HCT116 (cell line): ENCODE results near the gene NCKAP5. TPM values are rescaled to one million over a fixed set of nuclear protein-coding genes. Genes with fewer than 3 reads are reported as not detected.

Experiments
- ATAC-seq: fragments of 200-7000 bp; cut with Tn5 transposase; 2 replicates; pipeline ENCODE4 v1.9.1; 2020; ENCODE audit warnings: mild to moderate bottlenecking, moderate library complexity
- BruUV-seq: library from RNA; stranded (reverse); fragments of 400-500 nt; replicated peaks from 2 replicates; lab custom pipeline; 2021; lab: Mats Ljungman, UMichigan
- CTCF ChIA-PET: fragments of 300-600 bp; sonication (Branson Sonifier 250); formaldehyde crosslinking; loops from one replicate; lab custom pipeline; 2021; ENCODE audit warnings: antibody characterized with exemption; lab: Charles Lee
- POLR2A ChIA-PET: fragments of 300-600, 350-600 bp; sonication (Branson Sonifier 250); formaldehyde crosslinking; loops from one replicate; lab custom pipeline; 2021; ENCODE audit warnings: antibody characterized with exemption; lab: Charles Lee
- RAD21 ChIA-PET, 2 experiments: fragments of 300-600 bp; sonication (Branson Sonifier 250); formaldehyde crosslinking; loops; one replicate each; lab custom pipeline; 2023; ENCODE audit warnings: low total read pairs in 2 of 2; ENCODE audit not compliant: uncharacterized antibody in 2 of 2, unreplicated experiment in 2 of 2, low non-redundant PET in 1 of 2; lab: Charles Lee
- DNase-seq: peaks from one replicate; pipeline ENCODE4 v3.0.0-alpha.2; 2010; ENCODE audit warnings: low read depth, low spot score
- H2AFZ ChIP-seq: fragments of 200-600 bp; shearing (Covaris generic), sonication (generic); 2 replicates; pipeline ENCODE4 v1.6.1; 2017; ENCODE audit warnings: low read depth, mixed run types, mixed read lengths, antibody characterized with exemption, low read length; ENCODE audit not compliant: poor library complexity, severe bottlenecking
- H3K27ac ChIP-seq: 2 replicates; pipeline ENCODE4 v1.5.1; 2012; ENCODE audit warnings: low read depth, low read length
- H3K27me3 ChIP-seq: fragments of 200-600 bp; sonication (generic); 2 replicates; pipeline ENCODE4 v1.6.1; 2016; ENCODE audit warnings: mixed run types, low read length, mixed read lengths; ENCODE audit not compliant: insufficient read depth
- H3K36me3 ChIP-seq, 2 experiments: fragments of 200-500 bp in 1 of 2; fragments of 200-600 bp in 1 of 2; sonication (Bioruptor generic) in 1 of 2; sonication (generic) in 1 of 2; 2 replicates each; pipeline versions ENCODE4 v1.5.1 to v1.6.1; 2014 to 2016; ENCODE audit warnings: low read length in 2 of 2, inconsistent platforms in 1 of 2, mixed read lengths in 1 of 2, mixed run types in 1 of 2; ENCODE audit not compliant: insufficient read depth in 2 of 2, control insufficient read depth in 1 of 2
- H3K4me1 ChIP-seq, 2 experiments: fragments of 200-600 bp in 1 of 2; sonication (generic) in 1 of 2; 2 replicates each; pipeline versions ENCODE4 v1.5.1 to v1.6.1; 2012 to 2017; ENCODE audit warnings: low read length in 2 of 2, inconsistent platforms in 1 of 2, mild to moderate bottlenecking in 1 of 2, mixed read lengths in 1 of 2, mixed run types in 1 of 2, moderate library complexity in 1 of 2; ENCODE audit not compliant: insufficient read depth in 2 of 2, control insufficient read depth in 1 of 2
- H3K4me2 ChIP-seq: fragments of 200-600 bp; sonication (generic); 2 replicates; pipeline ENCODE4 v1.6.1; 2017; ENCODE audit warnings: mixed run types, low read length, mixed read lengths
- H3K4me3 ChIP-seq, 2 experiments: fragments of 200-600 bp in 1 of 2; sonication (generic) in 1 of 2; replicated peaks in 1 of 2; 2 replicates each; pipeline ENCODE4 v1.5.1; 2011 to 2016; ENCODE audit warnings: low read length in 2 of 2, control low read depth in 1 of 2, low read depth in 1 of 2, mild to moderate bottlenecking in 1 of 2, mixed read lengths in 1 of 2, mixed run types in 1 of 2
- H3K79me2 ChIP-seq: fragments of 200-600 bp; sonication (generic); 2 replicates; pipeline ENCODE4 v1.6.1; 2017; ENCODE audit warnings: mild to moderate bottlenecking, mixed run types, low read length, moderate library complexity, mixed read lengths; ENCODE audit not compliant: insufficient read depth
- H3K9ac ChIP-seq: fragments of 200-600 bp; sonication (generic); 2 replicates; pipeline ENCODE4 v1.6.1; 2016; ENCODE audit warnings: low read length, mixed read lengths
- H3K9me2 ChIP-seq: fragments of 200-600 bp; sonication (generic), shearing (Covaris generic); 2 replicates; pipeline ENCODE4 v1.6.1; 2017; ENCODE audit warnings: mixed run types, mild to moderate bottlenecking, moderate library complexity; ENCODE audit not compliant: insufficient read depth
- H3K9me3 ChIP-seq, 2 experiments: fragments of 200-500 bp in 1 of 2; fragments of 200-600 bp in 1 of 2; sonication (Bioruptor generic) in 1 of 2; sonication (generic) in 1 of 2; 2 replicates each; pipeline ENCODE4 v1.6.1; 2014 to 2017; ENCODE audit warnings: low read length in 2 of 2, mixed read lengths in 2 of 2, inconsistent platforms in 1 of 2, low read depth in 1 of 2, mild to moderate bottlenecking in 1 of 2, mixed run types in 1 of 2, moderate library complexity in 1 of 2; ENCODE audit not compliant: control insufficient read depth in 1 of 2, insufficient read depth in 1 of 2
- H4K20me1 ChIP-seq: fragments of 200-600 bp; sonication (generic), shearing (Covaris generic); 2 replicates; pipeline ENCODE4 v1.6.1; 2017; ENCODE audit warnings: mixed run types, mild to moderate bottlenecking, moderate library complexity; ENCODE audit not compliant: insufficient read depth
- CBX3 ChIP-seq: IDR thresholded peaks from 2 replicates; pipeline ENCODE4 v1.6.1; 2012; ENCODE audit warnings: low read depth
- ELF1 ChIP-seq: IDR thresholded peaks from 2 replicates; pipeline ENCODE4 v1.6.1; 2012; ENCODE audit warnings: low read depth, borderline replicate concordance
- POLR2A ChIP-seq: IDR thresholded peaks from 2 replicates; pipeline ENCODE4 v1.7.0; 2011; ENCODE audit warnings: borderline replicate concordance; ENCODE audit not compliant: insufficient read depth, insufficient read length; ENCODE audit errors: extremely low read depth
- RAD21 ChIP-seq: IDR thresholded peaks from 2 replicates; pipeline ENCODE4 v1.6.1; 2012; ENCODE audit warnings: low read depth, mild to moderate bottlenecking
- ZBTB33 ChIP-seq: IDR thresholded peaks from 2 replicates; pipeline ENCODE4 v1.6.1; 2011; ENCODE audit warnings: mild to moderate bottlenecking, low read length, moderate library complexity; ENCODE audit not compliant: insufficient replicate concordance; ENCODE audit errors: extremely low read depth
- ZFX ChIP-seq: fragments of 450-650 bp; IDR thresholded peaks from 2 replicates; pipeline ENCODE4 v1.6.1; 2017
- intact Hi-C: fragments of 100-400 bp; cut with micrococcal nuclease; formaldehyde crosslinking; loops from 2 replicates; pipeline ENCODE4 v1.10.0; 2022
- total RNA-seq: library from RNA; stranded (reverse); gene quantifications from one replicate; pipeline ENCODE4 v1.2.1, GENCODE V29; 2021; ENCODE audit not compliant: unreplicated experiment
- TF ChIP-seq, protein P1 (sequence below): IDR thresholded peaks from 2 replicates; pipeline ENCODE4 v1.6.1; 2012
- TF ChIP-seq, protein P2 (sequence below), 3 experiments: fragments of 200-600 bp in 1 of 3; sonication (generic) in 1 of 3; IDR thresholded peaks in 2 of 3; conservative IDR thresholded peaks in 1 of 3; 2 replicates each; pipeline ENCODE4 v1.5.1; 2012 to 2017; ENCODE audit warnings: low read depth in 2 of 3, low read length in 2 of 3, antibody characterized with exemption in 1 of 3, borderline replicate concordance in 1 of 3, control low read depth in 1 of 3, mild to moderate bottlenecking in 1 of 3, mixed read lengths in 1 of 3, mixed run types in 1 of 3, moderate library complexity in 1 of 3; ENCODE audit not compliant: insufficient read depth in 1 of 3

The NCKAP5 gene
- total RNA-seq, 1 experiment from 2014 or later = 0.30 TPM

DNA sequence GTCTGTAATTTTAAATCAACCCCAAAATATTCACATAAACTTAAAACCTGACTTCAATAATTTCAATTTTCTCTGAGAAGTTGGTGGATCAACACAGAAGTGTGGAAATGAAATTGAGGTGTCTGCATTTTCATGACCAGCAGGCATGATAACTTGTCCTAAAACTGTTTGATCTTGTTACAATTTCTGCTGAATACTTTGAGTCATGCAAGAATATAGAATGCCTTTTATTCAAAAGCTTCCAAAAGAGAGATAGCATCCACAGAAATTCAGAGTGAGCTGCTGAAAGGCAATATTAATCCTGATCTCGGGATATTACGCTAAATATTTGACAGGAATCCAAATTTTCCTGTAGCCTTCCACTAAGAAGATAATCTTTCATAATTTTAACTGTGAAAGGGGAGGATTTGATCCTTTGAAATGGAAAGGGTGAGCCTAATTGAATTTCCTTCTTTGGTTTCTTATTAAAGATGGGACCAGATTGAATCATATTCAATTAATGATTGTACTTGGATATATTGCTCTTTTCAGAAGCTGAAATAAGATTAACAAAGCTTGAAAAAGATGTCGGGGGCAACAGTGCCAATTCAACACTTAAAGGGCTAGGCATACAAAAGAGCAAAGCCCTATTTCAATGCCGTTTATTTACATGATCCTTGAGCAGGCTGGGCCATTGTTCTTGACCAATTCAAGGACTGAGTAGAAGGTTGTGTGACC is 129.3 kb downstream of the NCKAP5 start:
- Histone ChIP-seq H3K9me2 (no peaks in the 10 kb centered on the region), H3K9me3 (no peaks in the 10 kb centered on the region), H3K9ac (no peak overlapping the region), H3K4me3 (no peak overlapping the region), H2AFZ (no peak overlapping the region), H3K27me3 (no peaks in the 10 kb centered on the region)
- intact Hi-C loops = no loop called here
- POLR2A ChIA-PET = no interaction called here
- TF ChIP-seq, protein P1, sequence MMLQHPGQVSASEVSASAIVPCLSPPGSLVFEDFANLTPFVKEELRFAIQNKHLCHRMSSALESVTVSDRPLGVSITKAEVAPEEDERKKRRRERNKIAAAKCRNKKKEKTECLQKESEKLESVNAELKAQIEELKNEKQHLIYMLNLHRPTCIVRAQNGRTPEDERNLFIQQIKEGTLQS = no peak
- TF ChIP-seq ZBTB33 = no peak
- TF ChIP-seq POLR2A = no peak
- TF ChIP-seq, protein P2, sequence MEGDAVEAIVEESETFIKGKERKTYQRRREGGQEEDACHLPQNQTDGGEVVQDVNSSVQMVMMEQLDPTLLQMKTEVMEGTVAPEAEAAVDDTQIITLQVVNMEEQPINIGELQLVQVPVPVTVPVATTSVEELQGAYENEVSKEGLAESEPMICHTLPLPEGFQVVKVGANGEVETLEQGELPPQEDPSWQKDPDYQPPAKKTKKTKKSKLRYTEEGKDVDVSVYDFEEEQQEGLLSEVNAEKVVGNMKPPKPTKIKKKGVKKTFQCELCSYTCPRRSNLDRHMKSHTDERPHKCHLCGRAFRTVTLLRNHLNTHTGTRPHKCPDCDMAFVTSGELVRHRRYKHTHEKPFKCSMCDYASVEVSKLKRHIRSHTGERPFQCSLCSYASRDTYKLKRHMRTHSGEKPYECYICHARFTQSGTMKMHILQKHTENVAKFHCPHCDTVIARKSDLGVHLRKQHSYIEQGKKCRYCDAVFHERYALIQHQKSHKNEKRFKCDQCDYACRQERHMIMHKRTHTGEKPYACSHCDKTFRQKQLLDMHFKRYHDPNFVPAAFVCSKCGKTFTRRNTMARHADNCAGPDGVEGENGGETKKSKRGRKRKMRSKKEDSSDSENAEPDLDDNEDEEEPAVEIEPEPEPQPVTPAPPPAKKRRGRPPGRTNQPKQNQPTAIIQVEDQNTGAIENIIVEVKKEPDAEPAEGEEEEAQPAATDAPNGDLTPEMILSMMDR (IDR thresholded peaks at IDR 0.05 in 2 of 3, conservative IDR thresholded peaks at IDR 0.05 in 1 of 3; ENCODE audit: borderline replicate concordance in 1 of 3, insufficient read depth in 1 of 3, low read depth in 2 of 3, low read length in 2 of 3) = no peak
- TF ChIP-seq RAD21 = no peak
- no peak for TF ChIP-seq ELF1
- no peak for TF ChIP-seq CBX3
- no peak for TF ChIP-seq ZFX
- TF ChIP-seq, all 23 proteins: peak for 0
- CTCF ChIA-PET = no interaction called here
- no TSS peak for BruUV-seq
- RAD21 ChIA-PET = no interaction called here
- DNase-seq (no peak), ATAC-seq (no peak)
- Histone ChIP-seq H3K79me2 (no peaks in the 10 kb centered on the region), H3K4me1 (no peaks in the 10 kb centered on the region), H3K4me2 (no peak overlapping the region), H3K36me3 (no peaks in the 10 kb centered on the region), H3K27ac (no peak overlapping the region), H4K20me1 (no peaks in the 10 kb centered on the region)
